Omental fat pad (tissue), 4 donors: ENCODE results near the gene IFI44L. TPM values are rescaled to one million over a fixed set of nuclear protein-coding genes. Genes with fewer than 3 reads are reported as not detected.

Source experiments
- ATAC-seq: fragments of 150-250 bp; one replicate; pipeline ENCODE4 v1.9.1; 2016; ENCODE audit warnings: mild to moderate bottlenecking, moderate library complexity; ENCODE audit not compliant: low FRiP score
- DNase-seq: peaks from one replicate; pipeline ENCODE4 v3.0.0-alpha.2; 2019; ENCODE audit warnings: low spot score
- CTCF ChIP-seq, 3 donors: fragments of 450-650 bp; IDR thresholded peaks; one replicate each; pipeline ENCODE4 v1.5.1; 2016 to 2017; ENCODE audit warnings: antibody characterized with exemption in 3 of 3, mild to moderate bottlenecking in 3 of 3, moderate library complexity in 2 of 3
- total RNA-seq, 4 donors: library from RNA; depleted of rRNA; stranded (reverse); fragments of >200 nt; gene quantifications; one replicate each; pipeline ENCODE4 v1.1.0, GENCODE V29; 2016

IFI44L gene
- total RNA-seq, 4 donors from 2014 or later, result 5.5 to 80.7 (median 11.2) TPM

- DNase-seq, result no peak
- no peak for ATAC-seq
- TF ChIP-seq CTCF (IDR thresholded peaks at IDR 0.05), result no peak
Observed at GRCh38 chr1:78667939-78668338, 47.7 kb downstream of the IFI44L start.

GRCh38 chr1:78668427-78668826 lies 48.2 kb downstream of the IFI44L start:
- ATAC-seq, result no peak

GRCh38 chr1:78672428-78672827 lies 52.2 kb downstream of the IFI44L start:
- DNase-seq, result no peak
- ATAC-seq, result no peak
- TF ChIP-seq CTCF (IDR thresholded peaks at IDR 0.05), result no peak

More at GRCh38 chr1:78668427-78668826, 48.2 kb downstream of the IFI44L start:
- no peak for DNase-seq
- TF ChIP-seq CTCF (IDR thresholded peaks at IDR 0.05), result no peak

GRCh38 chr1:78673120-78673519 lies 52.9 kb downstream of the IFI44L start:
- no peak for TF ChIP-seq CTCF (IDR thresholded peaks at IDR 0.05)
- ATAC-seq (no peak), DNase-seq (no peak)

GRCh38 chr1:78676347-78676982 lies 56.2 kb downstream of the IFI44L start:
- ATAC-seq (no peak), DNase-seq (peak; percentile 45)
- TF ChIP-seq CTCF (IDR thresholded peaks at IDR 0.05), result peak in 1 of 3 donors; percentile 31

GRCh38 chr1:78676993-78677392 lies 56.7 kb downstream of the IFI44L start:
- TF ChIP-seq CTCF (IDR thresholded peaks at IDR 0.05), result no peak
- DNase-seq, result no peak
- ATAC-seq, result no peak

- TF ChIP-seq CTCF (IDR thresholded peaks at IDR 0.05), result no peak
- ATAC-seq (no peak), DNase-seq (no peak)
Observed at GRCh38 chr1:78677788-78678187, 57.5 kb downstream of the IFI44L start.
